NOMO-1 treated with DMSO at 0.1 percent for 48 hours (cell line): Measurements from ENCODE around the gene PCDHB14.
"Not testable (repeated sequence)": the region's sequence is repeated elsewhere in the genome, so short reads cannot be mapped to it uniquely, and the experiment has no call there.

Experiments
- DNase-seq: peaks from one replicate; lab custom pipeline; 2025; ENCODE audit not compliant: unreplicated experiment; lab: John Stamatoyannopoulos, UW

PCDHB14 gene

DNA sequence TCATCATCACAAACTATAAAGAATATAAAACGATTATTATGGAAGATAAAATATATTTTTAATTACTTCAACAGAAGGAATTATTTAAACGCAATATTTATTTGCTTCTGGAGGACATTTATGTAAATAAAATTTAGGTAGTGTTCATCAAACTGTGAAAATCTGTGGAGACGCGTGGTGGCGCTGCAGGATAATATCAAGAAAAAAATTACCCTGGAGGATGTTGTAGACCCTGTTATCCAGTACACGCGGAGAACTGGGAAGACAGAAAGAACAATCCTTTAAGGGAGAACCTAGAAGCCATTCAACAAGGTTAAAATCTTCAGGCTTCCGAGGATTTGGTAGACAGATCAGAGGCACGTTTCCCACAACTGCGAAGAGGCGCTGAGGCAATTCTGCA is 14.7 kb upstream of the PCDHB14 start, which contains the start of gene PCDHB12:
Gene PCDHB12 (plus strand): TSS at position 242 of the 400 bp plus-strand sequence. CDS start 189 bp downstream, outside the sequence.
- no peak for DNase-seq

DNA sequence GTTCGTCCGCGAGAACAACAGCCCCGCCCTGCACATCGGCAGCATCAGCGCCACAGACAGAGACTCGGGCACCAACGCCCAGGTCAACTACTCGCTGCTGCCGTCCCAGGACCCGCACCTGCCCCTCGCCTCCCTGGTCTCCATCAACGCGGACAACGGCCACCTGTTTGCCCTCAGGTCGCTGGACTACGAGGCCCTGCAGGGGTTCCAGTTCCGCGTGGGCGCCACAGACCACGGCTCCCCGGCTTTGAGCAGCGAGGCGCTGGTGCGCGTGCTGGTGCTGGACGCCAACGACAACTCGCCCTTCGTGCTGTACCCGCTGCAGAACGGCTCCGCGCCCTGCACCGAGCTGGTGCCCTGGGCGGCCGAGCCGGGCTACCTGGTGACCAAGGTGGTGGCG is 12.9 kb upstream of the PCDHB14 start:
- DNase-seq: not testable (repeated sequence)

DNA sequence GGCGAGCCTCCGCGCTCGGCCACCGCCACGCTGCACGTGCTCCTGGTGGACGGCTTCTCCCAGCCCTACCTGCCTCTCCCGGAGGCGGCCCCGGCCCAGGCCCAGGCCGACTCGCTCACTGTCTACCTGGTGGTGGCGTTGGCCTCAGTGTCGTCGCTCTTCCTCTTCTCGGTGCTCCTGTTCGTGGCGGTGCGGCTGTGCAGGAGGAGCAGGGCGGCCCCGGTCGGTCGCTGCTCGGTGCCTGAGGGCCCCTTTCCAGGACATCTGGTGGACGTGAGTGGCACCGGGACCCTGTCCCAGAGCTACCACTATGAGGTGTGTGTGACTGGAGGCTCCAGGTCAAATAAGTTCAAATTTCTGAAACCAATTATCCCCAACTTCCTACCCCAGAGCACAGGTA is 12.3 kb upstream of the PCDHB14 start:
- DNase-seq: not testable (repeated sequence)

DNA sequence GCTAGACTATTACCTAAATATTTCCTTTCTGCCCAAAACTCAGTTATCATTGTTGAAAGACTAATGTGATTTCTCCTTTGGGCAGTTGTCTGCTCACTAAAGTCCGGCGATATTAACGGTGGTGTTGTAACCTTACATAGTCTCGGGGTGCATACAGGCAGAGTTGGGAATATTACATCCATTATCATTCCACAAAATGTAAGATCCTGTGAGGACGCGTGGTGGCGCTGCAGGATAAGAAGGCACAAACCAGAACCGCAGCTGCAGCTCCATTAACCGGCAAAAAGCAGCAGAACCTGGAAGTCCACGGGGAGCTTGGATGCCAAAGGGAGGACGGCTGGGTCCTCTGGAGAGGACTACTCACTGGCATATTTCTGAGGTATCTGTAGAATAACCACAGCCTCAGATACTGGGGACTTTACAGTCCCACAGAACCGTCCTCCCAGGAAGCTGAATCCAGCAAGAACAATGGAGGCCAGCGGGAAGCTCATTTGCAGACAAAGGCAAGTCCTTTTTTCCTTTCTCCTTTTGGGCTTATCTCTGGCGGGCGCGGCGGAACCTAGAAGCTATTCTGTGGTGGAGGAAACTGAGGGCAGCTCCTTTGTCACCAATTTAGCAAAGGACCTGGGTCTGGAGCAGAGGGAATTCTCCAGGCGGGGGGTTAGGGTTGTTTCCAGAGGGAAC is 9.3 kb upstream of the PCDHB14 start, which contains the start of gene PCDHB13:
Gene PCDHB13 (plus strand): TSS at position 264 of the 684 bp plus-strand sequence. CDS start 205 bp downstream, at position 469.
- not testable (repeated sequence) for DNase-seq

DNA sequence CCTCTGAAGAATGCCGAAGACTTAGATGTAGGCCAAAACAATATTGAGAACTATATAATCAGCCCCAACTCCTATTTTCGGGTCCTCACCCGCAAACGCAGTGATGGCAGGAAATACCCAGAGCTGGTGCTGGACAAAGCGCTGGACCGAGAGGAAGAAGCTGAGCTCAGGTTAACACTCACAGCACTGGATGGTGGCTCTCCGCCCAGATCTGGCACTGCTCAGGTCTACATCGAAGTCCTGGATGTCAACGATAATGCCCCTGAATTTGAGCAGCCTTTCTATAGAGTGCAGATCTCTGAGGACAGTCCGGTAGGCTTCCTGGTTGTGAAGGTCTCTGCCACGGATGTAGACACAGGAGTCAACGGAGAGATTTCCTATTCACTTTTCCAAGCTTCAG is 8.6 kb upstream of the PCDHB14 start:
- not testable (repeated sequence) for DNase-seq

DNA sequence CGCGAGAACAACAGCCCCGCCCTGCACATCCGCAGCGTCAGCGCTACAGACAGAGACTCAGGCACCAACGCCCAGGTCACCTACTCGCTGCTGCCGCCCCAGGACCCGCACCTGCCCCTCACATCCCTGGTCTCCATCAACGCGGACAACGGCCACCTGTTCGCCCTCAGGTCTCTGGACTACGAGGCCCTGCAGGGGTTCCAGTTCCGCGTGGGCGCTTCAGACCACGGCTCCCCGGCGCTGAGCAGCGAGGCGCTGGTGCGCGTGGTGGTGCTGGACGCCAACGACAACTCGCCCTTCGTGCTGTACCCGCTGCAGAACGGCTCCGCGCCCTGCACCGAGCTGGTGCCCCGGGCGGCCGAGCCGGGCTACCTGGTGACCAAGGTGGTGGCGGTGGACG is 7.6 kb upstream of the PCDHB14 start:
- DNase-seq: not testable (repeated sequence)

DNA sequence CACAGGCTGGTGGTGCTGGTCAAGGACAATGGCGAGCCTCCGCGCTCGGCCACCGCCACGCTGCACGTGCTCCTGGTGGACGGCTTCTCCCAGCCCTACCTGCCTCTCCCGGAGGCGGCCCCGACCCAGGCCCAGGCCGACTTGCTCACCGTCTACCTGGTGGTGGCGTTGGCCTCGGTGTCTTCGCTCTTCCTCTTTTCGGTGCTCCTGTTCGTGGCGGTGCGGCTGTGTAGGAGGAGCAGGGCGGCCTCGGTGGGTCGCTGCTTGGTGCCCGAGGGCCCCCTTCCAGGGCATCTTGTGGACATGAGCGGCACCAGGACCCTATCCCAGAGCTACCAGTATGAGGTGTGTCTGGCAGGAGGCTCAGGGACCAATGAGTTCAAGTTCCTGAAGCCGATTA is 7.1 kb upstream of the PCDHB14 start:
- not testable (repeated sequence) for DNase-seq

DNA sequence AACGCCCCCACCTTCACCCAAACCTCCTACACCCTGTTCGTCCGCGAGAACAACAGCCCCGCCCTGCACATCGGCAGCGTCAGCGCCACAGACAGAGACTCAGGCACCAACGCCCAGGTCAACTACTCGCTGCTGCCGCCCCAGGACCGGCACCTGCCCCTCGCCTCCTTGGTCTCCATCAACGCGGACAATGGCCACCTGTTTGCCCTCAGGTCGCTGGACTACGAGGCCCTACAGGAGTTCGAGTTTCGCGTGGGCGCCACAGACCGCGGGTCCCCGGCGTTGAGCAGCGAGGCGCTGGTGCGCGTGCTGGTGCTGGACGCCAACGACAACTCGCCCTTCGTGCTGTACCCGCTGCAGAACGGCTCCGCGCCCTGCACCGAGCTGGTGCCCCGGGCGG is 1.7 kb downstream of the PCDHB14 start:
- DNase-seq: not testable (repeated sequence)

DNA sequence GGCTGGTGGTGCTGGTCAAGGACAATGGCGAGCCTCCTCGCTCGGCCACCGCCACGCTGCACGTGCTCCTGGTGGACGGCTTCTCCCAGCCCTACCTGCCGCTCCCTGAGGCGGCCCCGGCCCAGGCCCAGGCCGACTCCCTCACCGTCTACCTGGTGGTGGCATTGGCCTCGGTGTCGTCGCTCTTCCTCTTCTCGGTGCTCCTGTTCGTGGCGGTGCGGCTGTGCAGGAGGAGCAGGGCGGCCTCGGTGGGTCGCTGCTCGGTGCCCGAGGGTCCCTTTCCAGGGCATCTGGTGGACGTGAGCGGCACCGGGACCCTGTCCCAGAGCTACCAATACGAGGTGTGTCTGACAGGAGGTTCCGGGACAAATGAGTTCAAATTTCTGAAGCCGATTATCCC is 2.3 kb downstream of the PCDHB14 start:
- not testable (repeated sequence) for DNase-seq

DNA sequence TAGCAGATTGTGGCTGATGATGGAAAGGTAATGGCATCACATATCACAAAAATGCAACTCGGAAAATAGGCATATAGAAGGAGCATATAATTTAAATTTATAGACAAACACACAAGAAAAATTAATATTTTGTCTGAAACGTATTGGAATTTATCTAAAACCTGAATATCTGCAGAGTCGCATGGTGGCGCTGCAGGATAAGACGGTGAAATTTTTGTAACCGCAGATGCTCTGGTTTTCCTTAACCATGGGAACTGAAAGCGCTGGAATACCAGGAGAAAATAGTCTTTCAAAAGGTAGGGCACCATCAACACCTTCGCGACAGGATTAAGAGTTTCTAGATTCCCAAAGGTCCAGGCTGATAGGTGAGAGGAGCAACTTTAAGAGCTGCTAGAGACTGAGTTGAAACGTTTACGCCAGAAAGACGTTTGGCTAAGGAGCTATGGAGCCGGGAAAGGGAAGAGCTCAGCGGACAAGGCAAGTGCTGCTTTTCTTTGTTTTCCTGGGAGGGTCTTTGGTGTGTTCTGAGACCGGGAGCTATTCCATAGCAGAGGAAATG is 11.0 kb downstream of the PCDHB14 start:
- no peak for DNase-seq

DNA sequence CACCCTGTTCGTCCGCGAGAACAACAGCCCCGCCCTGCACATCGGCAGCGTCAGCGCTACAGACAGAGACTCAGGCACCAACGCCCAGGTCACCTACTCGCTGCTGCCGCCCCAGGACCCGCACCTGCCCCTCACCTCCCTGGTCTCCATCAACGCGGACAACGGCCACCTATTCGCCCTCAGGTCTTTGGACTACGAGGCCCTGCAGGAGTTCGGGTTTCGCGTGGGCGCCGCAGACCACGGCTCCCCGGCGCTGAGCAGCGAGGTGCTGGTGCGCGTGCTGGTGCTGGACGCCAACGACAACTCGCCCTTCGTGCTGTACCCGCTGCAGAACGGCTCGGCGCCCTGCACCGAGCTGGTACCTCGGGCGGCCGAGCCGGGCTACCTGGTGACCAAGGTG is 12.8 kb downstream of the PCDHB14 start:
- not testable (repeated sequence) for DNase-seq

DNA sequence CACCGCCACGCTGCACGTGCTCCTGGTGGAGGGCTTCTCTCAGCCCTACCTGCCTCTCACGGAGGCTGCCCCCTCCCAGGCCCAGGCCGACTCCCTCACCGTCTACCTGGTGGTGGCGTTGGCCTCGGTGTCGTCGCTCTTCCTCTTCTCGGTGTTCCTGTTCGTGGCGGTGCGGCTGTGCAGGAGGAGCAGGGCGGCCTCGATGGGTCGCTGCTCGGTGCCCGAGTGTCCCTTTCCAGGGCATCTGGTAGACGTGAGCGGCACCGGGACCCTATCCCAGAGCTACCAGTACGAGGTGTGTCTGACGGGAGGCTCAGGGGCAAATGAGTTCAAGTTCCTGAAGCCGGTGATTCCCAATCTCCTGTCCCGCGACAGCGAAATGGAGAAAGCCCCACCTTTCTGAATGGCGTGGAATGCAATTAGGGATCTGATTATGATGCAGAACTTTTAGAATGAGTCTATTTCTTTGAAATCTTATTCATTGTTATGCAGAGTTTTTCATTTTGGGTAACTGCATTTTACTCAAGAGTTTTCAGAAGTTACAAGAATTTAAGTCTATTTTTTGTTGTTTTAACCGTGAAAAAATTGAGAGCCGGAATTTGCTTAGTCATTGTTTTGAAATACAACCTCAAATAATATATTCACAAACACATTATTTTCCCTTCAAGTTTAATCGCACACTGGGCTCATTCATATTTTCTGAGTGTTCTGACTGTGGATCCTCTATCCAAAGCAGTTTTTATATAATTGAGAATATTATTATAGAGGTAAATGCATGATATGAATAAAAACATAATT is 13.6 kb downstream of the PCDHB14 start:
- DNase-seq: no peak

DNA sequence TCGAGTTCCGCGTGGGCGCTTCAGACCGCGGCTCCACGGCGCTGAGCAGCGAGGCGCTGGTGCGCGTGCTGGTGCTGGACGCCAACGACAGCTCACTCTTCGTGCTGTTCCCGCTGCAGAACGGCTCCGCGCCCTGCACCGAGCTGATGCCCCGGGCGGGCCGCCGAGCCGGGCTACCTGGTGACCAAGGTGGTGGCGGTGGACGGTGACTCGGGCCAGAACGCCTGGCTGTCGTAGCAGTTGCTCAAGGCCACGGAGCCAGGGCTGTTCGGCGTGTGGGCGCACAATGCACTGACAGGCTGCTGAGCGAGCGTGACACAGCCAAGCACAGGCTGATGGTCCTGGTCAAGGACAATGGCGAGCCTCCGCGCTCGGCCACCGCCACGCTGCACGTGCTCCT is 18.4 kb downstream of the PCDHB14 start:
- no peak for DNase-seq

DNA sequence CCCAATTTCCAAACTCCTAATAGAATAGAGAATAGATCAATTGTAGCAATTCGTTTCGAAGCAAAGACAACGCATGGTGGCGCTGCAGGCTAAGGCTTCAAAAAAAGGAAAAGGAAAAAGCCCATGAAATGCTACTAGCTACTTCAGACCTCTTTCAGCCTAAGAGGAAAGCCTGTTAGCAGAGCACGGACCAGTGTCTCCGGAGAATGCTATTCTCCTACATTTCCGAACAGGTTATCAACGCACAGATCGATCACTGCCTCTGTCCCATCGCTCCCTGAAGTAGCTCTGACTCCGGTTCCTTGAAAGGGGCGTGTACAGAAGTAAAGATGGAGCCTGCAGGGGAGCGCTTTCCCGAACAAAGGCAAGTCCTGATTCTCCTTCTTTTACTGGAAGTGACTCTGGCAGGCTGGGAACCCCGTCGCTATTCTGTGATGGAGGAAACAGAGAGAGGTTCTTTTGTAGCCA is 22.1 kb downstream of the PCDHB14 start, which contains the start of gene PCDHB15:
Gene PCDHB15 (plus strand): TSS at position 146 of the 468 bp plus-strand sequence. CDS start 184 bp downstream, at position 330.
- DNase-seq: no peak

DNA sequence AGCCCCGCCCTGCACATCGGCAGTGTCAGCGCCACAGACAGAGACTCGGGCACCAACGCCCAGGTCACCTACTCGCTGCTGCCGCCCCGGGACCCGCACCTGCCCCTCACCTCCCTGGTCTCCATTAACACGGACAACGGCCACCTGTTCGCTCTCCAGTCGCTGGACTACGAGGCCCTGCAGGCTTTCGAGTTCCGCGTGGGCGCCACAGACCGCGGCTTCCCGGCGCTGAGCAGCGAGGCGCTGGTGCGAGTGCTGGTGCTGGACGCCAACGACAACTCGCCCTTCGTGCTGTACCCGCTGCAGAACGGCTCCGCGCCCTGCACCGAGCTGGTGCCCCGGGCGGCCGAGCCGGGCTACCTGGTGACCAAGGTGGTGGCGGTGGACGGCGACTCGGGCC is 23.8 kb downstream of the PCDHB14 start:
- not testable (repeated sequence) for DNase-seq

DNA sequence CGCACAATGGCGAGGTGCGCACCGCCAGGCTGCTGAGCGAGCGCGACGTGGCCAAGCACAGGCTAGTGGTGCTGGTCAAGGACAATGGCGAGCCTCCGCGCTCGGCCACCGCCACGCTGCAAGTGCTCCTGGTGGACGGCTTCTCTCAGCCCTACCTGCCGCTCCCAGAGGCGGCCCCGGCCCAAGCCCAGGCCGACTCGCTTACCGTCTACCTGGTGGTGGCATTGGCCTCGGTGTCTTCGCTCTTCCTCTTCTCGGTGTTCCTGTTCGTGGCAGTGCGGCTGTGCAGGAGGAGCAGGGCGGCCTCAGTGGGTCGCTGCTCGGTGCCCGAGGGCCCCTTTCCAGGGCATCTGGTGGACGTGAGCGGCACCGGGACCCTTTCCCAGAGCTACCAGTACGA is 24.3 kb downstream of the PCDHB14 start:
- DNase-seq: not testable (repeated sequence)

DNA sequence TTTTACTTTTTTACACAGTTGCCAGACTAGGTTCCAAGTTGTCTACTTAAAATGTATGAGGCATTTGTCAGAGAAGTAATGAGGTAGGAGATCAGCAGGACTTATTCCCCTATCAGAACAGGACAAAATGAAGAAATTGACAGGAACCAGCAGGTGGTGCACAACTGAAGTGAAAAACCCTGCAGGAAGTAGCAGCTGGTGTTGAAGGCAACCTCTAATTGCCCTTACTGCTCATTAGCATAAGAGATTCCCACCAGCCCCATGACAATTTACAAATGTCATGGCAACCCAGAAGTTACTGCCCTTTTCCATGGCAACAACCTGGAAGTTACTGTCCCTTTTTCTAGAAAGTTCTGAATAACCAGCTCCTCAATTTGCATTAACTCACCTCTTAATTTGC is 27.4 kb downstream of the PCDHB14 start:
- no peak for DNase-seq

DNA sequence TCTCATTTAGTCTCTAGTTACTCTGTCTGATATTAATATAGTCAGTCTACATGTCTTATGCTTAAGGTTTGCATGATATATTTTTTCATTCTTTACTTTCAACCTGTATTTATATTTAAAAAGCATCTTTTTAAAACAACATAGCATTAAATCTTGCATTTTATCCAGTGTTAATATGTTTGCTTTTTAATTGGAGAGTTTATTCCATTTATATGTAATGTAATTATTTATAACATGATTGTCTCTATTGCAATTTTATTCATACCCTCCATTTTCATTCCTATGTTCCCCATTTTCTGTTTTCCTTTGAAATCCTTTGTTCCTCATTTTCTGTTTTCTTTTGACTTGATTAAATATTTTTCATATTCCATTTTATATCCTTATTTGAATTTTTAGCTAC is 35.3 kb downstream of the PCDHB14 start:
- DNase-seq: no peak

DNA sequence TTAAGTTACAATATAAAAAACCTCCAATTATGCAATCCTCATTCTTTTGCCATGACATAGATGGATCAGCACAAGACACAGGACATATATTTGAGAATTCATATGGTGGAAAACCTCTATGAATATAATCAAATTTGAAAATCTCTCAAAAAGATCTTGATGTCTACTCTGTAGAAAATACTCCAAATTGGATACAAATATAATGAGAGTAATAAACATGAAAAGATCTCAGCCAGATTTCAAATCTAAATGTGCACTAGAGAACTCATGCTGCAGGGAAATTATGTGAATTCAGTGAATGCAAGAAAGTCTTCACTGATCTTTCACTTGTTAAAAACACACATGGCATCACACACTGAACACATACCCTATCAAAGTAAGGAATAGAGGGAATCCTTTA is 35.8 kb downstream of the PCDHB14 start:
- DNase-seq: no peak

DNA sequence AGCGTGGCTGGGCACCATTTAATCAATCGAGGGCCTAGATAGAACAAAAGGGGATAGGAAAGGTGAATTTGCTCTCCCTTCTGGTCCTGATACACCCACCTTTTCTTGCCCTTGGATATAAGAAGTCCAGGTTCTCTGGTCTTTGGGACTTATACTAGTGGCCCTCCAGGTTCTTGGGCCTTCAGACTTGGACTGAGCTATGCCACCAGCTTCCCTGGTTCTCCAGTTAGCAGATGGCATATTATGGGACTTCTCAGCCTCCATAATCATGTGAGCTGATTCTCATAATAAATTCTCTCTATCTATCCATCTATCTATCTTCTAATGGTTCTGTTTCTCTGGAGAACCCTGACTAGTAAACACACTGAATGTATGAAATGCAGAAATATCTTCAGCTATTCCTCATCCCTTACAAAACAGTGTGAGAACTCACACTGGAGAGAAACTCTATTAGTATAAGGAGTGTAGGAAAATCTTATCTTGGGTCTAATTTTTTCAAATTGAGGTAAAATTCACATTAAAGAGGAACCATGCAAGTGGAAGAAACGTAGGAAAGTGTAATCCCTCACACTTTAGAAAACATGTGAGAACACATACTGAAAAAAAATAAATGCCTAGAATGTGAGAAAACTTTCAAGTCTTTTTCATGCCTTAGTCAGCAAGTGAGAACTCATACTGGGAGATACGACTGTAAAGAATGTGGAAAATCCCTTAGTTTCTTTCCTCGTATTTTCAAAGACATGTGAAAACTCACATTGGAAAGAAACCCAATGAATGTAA is 37.5 kb downstream of the PCDHB14 start:
- DNase-seq: no peak

DNA sequence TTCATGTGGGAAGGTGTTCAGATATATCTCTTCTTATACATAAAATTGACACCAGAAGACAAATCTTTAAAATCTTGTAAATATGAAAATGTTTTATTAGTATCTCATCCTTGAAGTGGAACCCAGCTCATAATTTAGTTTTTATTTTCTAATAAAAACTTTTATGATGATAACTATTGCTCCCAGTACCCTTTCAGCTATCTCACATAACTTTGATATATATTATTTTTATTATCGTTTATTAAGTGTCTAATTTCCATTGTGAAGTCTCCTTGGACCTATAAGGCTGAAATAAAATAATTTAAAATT is 38.0 kb downstream of the PCDHB14 start:
- DNase-seq: no peak
